HEK293 (cell line): Measurements from ENCODE around the gene SEMA4F.
A peak's percentile ranks its signal among the peaks of the same experiment; 100 is the strongest.

ENCODE experiments used
- BCL11A ChIP-seq: fragments of 450-650 bp; formaldehyde crosslinking; IDR thresholded peaks from 2 replicates; pipeline ENCODE4 v1.5.1; 2016; ENCODE audit warnings: low read depth, missing biosample characterization, missing genetic modification characterization
- BCL11B ChIP-seq: fragments of 450-650 bp; formaldehyde crosslinking; IDR thresholded peaks from 2 replicates; pipeline ENCODE4 v1.5.1; 2016; ENCODE audit warnings: low read depth, missing biosample characterization, missing genetic modification characterization
- GLIS2 ChIP-seq: fragments of 450-650 bp; formaldehyde crosslinking; IDR thresholded peaks from 2 replicates; pipeline ENCODE4 v1.5.1; 2016; ENCODE audit warnings: missing biosample characterization, missing genetic modification characterization
- MYNN ChIP-seq: fragments of 450-650 bp; formaldehyde crosslinking; IDR thresholded peaks from 2 replicates; pipeline ENCODE4 v1.5.1; 2016; ENCODE audit warnings: missing biosample characterization, missing genetic modification characterization, borderline replicate concordance
- TSHZ1 ChIP-seq: fragments of 450-650 bp; formaldehyde crosslinking; IDR thresholded peaks from 2 replicates; pipeline ENCODE4 v1.5.1; 2016; ENCODE audit warnings: missing biosample characterization, missing genetic modification characterization, borderline replicate concordance
- YY1 ChIP-seq: fragments of 450-650 bp; formaldehyde crosslinking; IDR thresholded peaks from 2 replicates; pipeline ENCODE4 v1.5.1; 2018; ENCODE audit warnings: missing biosample characterization, missing genetic modification characterization
- ZBTB21 ChIP-seq: fragments of 450-650 bp; formaldehyde crosslinking; IDR thresholded peaks from 2 replicates; pipeline ENCODE4 v1.5.1; 2017; ENCODE audit warnings: missing biosample characterization, missing genetic modification characterization
- ZBTB48 ChIP-seq: fragments of 450-650 bp; formaldehyde crosslinking; IDR thresholded peaks from 2 replicates; pipeline ENCODE4 v1.5.1; 2016; ENCODE audit warnings: missing biosample characterization, missing genetic modification characterization
- ZFP37 ChIP-seq: fragments of 450-650 bp; formaldehyde crosslinking; IDR thresholded peaks from 2 replicates; pipeline ENCODE4 v1.5.1; 2016; ENCODE audit warnings: missing biosample characterization, missing genetic modification characterization
- ZNF10 ChIP-seq: fragments of 450-650 bp; formaldehyde crosslinking; IDR thresholded peaks from 2 replicates; pipeline ENCODE4 v1.5.1; 2017; ENCODE audit warnings: missing biosample characterization, missing genetic modification characterization
- ZNF132 ChIP-seq: fragments of 450-650 bp; formaldehyde crosslinking; IDR thresholded peaks from 2 replicates; pipeline ENCODE4 v1.5.1; 2017; ENCODE audit warnings: missing biosample characterization, missing genetic modification characterization, borderline replicate concordance
- ZNF148 ChIP-seq: fragments of 450-650 bp; formaldehyde crosslinking; IDR thresholded peaks from 2 replicates; pipeline ENCODE4 v1.5.0; 2017; ENCODE audit warnings: missing biosample characterization, missing genetic modification characterization, borderline replicate concordance
- ZNF169 ChIP-seq: fragments of 450-650 bp; formaldehyde crosslinking; IDR thresholded peaks from 2 replicates; pipeline ENCODE4 v1.5.1; 2016; ENCODE audit warnings: missing biosample characterization, missing genetic modification characterization
- ZNF18 ChIP-seq: fragments of 450-650 bp; formaldehyde crosslinking; IDR thresholded peaks from 2 replicates; pipeline ENCODE4 v1.5.1; 2016; ENCODE audit warnings: missing biosample characterization, missing genetic modification characterization
- ZNF184 ChIP-seq: fragments of 450-650 bp; IDR thresholded peaks from 2 replicates; pipeline ENCODE4 v1.5.1; 2018; ENCODE audit warnings: missing biosample characterization, mild to moderate bottlenecking, missing genetic modification characterization
- ZNF202 ChIP-seq: fragments of 450-650 bp; formaldehyde crosslinking; IDR thresholded peaks from 2 replicates; pipeline ENCODE4 v1.5.1; 2016; ENCODE audit warnings: missing biosample characterization, missing genetic modification characterization, borderline replicate concordance
- ZNF239 ChIP-seq: fragments of 450-650 bp; formaldehyde crosslinking; IDR thresholded peaks from 2 replicates; pipeline ENCODE4 v1.5.1; 2016; ENCODE audit warnings: missing biosample characterization, missing genetic modification characterization
- ZNF274 ChIP-seq, 2 experiments: fragments of 200-500 bp in 1 of 2; fragments of 450-650 bp in 1 of 2; sonication (Bioruptor generic) in 1 of 2; formaldehyde crosslinking in 1 of 2; IDR thresholded peaks; 2 replicates each; pipeline versions ENCODE4 v1.5.1 to v1.6.1; 2014 to 2016; ENCODE audit warnings: borderline replicate concordance in 1 of 2, inconsistent platforms in 1 of 2, low read length in 1 of 2, missing biosample characterization in 1 of 2, missing genetic modification characterization in 1 of 2
- ZNF302 ChIP-seq: fragments of 450-650 bp; formaldehyde crosslinking; IDR thresholded peaks from 2 replicates; pipeline ENCODE4 v1.5.1; 2016; ENCODE audit warnings: missing biosample characterization, missing genetic modification characterization, low read depth
- ZNF335 ChIP-seq: fragments of 450-650 bp; formaldehyde crosslinking; conservative IDR thresholded peaks from 2 replicates; pipeline ENCODE4 v1.5.1; 2016; ENCODE audit warnings: missing biosample characterization, missing genetic modification characterization
- ZNF350 ChIP-seq: fragments of 450-650 bp; formaldehyde crosslinking; IDR thresholded peaks from 2 replicates; pipeline ENCODE4 v1.5.0; 2017; ENCODE audit warnings: missing biosample characterization, mild to moderate bottlenecking, missing genetic modification characterization
- ZNF398 ChIP-seq: fragments of 450-650 bp; formaldehyde crosslinking; IDR thresholded peaks from 2 replicates; pipeline ENCODE4 v1.5.1; 2017; ENCODE audit warnings: missing biosample characterization, missing genetic modification characterization
- ZNF433 ChIP-seq: fragments of 450-650 bp; formaldehyde crosslinking; IDR thresholded peaks from 2 replicates; pipeline ENCODE4 v1.5.1; 2016; ENCODE audit warnings: missing biosample characterization, missing genetic modification characterization, low read depth
- ZNF530 ChIP-seq: fragments of 450-650 bp; formaldehyde crosslinking; IDR thresholded peaks from 2 replicates; pipeline ENCODE4 v1.5.1; 2016; ENCODE audit warnings: low read depth, missing biosample characterization, missing genetic modification characterization
- ZNF544 ChIP-seq: fragments of 450-650 bp; formaldehyde crosslinking; IDR thresholded peaks from 2 replicates; pipeline ENCODE4 v1.5.0; 2017; ENCODE audit warnings: missing biosample characterization, missing genetic modification characterization
- ZNF548 ChIP-seq: fragments of 450-650 bp; formaldehyde crosslinking; IDR thresholded peaks from 2 replicates; pipeline ENCODE4 v1.5.1; 2016; ENCODE audit warnings: missing biosample characterization, missing genetic modification characterization
- ZNF558 ChIP-seq: fragments of 450-650 bp; formaldehyde crosslinking; IDR thresholded peaks from 2 replicates; pipeline ENCODE4 v1.5.1; 2016; ENCODE audit warnings: missing biosample characterization, missing genetic modification characterization
- ZNF571 ChIP-seq: fragments of 450-650 bp; formaldehyde crosslinking; IDR thresholded peaks from 2 replicates; pipeline ENCODE4 v1.5.0; 2017; ENCODE audit warnings: missing biosample characterization, missing genetic modification characterization
- ZNF585B ChIP-seq: fragments of 450-650 bp; formaldehyde crosslinking; IDR thresholded peaks from 2 replicates; pipeline ENCODE4 v1.5.1; 2016; ENCODE audit warnings: missing biosample characterization, missing genetic modification characterization
- ZNF658 ChIP-seq: fragments of 450-650 bp; formaldehyde crosslinking; IDR thresholded peaks from 2 replicates; pipeline ENCODE4; 2016; ENCODE audit warnings: missing biosample characterization, missing genetic modification characterization
- ZNF747 ChIP-seq: fragments of 450-650 bp; formaldehyde crosslinking; IDR thresholded peaks from 2 replicates; pipeline ENCODE4 v1.5.1; 2016; ENCODE audit warnings: missing biosample characterization, missing genetic modification characterization
- ZSCAN4 ChIP-seq: fragments of 450-650 bp; formaldehyde crosslinking; IDR thresholded peaks from 2 replicates; pipeline ENCODE4 v1.5.1; 2017; ENCODE audit warnings: missing biosample characterization, missing genetic modification characterization

The SEMA4F gene

GRCh38 chr2:74653589-74653984 lies 460 bp upstream of the SEMA4F start (continued):
- no peak for TF ChIP-seq ZNF148
- TF ChIP-seq ZNF548: no peak
- no peak for TF ChIP-seq BCL11A (tag by site-specific recombination)
- no peak for TF ChIP-seq ZNF302 (tag by site-specific recombination)
- 0 out of 2 replicates have a peak, but pooled peaks have one; percentile 8 for TF ChIP-seq ZNF398
- TF ChIP-seq ZNF747 (tag by site-specific recombination): no peak
- TF ChIP-seq ZNF558 (tag by site-specific recombination): 0 out of 2 replicates have a peak, but pooled peaks have one; percentile 19
- TF ChIP-seq ZNF184 (tag by site-specific recombination): no peak
- no peak for TF ChIP-seq YY1 (tag by site-specific recombination)
- no peak for TF ChIP-seq ZNF169 (tag by site-specific recombination)
- TF ChIP-seq ZNF585B (tag by site-specific recombination): no peak
- peak; percentile 70; the same call in 1 of the 2 replicates for TF ChIP-seq ZNF18
- TF ChIP-seq TSHZ1: no peak
- TF ChIP-seq ZNF658 (tag by site-specific recombination): no peak
- peak; percentile 92 for TF ChIP-seq ZNF335 (tag by site-specific recombination)
- peak; percentile 92 for TF ChIP-seq ZSCAN4 (tag by site-specific recombination)
- TF ChIP-seq ZNF433: no peak
- no peak for TF ChIP-seq ZNF571 (tag by site-specific recombination)
- TF ChIP-seq ZNF274 (IDR thresholded peaks at IDR 0.05; ENCODE audit: low read length): no peak
- no peak for TF ChIP-seq ZNF274 (tag by site-specific recombination; IDR thresholded peaks at IDR 0.05; ENCODE audit: borderline replicate concordance)
- TF ChIP-seq MYNN (tag by site-specific recombination): no peak
- TF ChIP-seq ZNF530: no peak
- no peak for TF ChIP-seq ZBTB21
- TF ChIP-seq ZFP37 (tag by site-specific recombination): no peak
- TF ChIP-seq ZNF239 (tag by site-specific recombination): no peak
- TF ChIP-seq GLIS2 (tag by site-specific recombination): no peak
- no peak for TF ChIP-seq ZNF132 (tag by site-specific recombination)
- no peak for TF ChIP-seq ZNF202 (tag by site-specific recombination)
- no peak for TF ChIP-seq ZNF544 (tag by site-specific recombination)
- TF ChIP-seq ZBTB48 (tag by site-specific recombination): peak; percentile 61
- no peak for TF ChIP-seq BCL11B
- TF ChIP-seq ZNF350 (tag by site-specific recombination): no peak
- TF ChIP-seq ZNF10 (tag by site-specific recombination): no peak
